GM18505 (cell line): ENCODE data around the gene OGDH.

Experiments used
- ATAC-seq: cut with Tn5 transposase; IDR thresholded peaks from one replicate; pipeline ENCODE4 v1.9.1; 2021; ENCODE audit not compliant: unreplicated experiment
- POLR2A ChIP-seq: IDR thresholded peaks from 4 replicates; pipeline ENCODE4 v1.6.1; 2011; ENCODE audit warnings: borderline replicate concordance; ENCODE audit not compliant: insufficient read depth, insufficient read length; ENCODE audit errors: extremely low read depth

OGDH gene

GRCh38 chr7:44665531-44666213 is 59.2 kb downstream of the OGDH start:
- TF ChIP-seq POLR2A: no peak
- ATAC-seq: no peak

GRCh38 chr7:44666566-44666965 is 60.1 kb downstream of the OGDH start:
- no peak for ATAC-seq

GRCh38 chr7:44667190-44667589 is 60.8 kb downstream of the OGDH start:
- no peak for TF ChIP-seq POLR2A
- ATAC-seq: no peak

More at GRCh38 chr7:44666566-44666965, 60.1 kb downstream of the OGDH start:
- no peak for TF ChIP-seq POLR2A

GRCh38 chr7:44671069-44671468 is 64.6 kb downstream of the OGDH start:
- ATAC-seq: no peak
- no peak for TF ChIP-seq POLR2A

- no peak for ATAC-seq
- no peak for TF ChIP-seq POLR2A
Observed at GRCh38 chr7:44673324-44673723, 66.9 kb downstream of the OGDH start.

GRCh38 chr7:44673771-44674170 is 67.3 kb downstream of the OGDH start:
- no peak for TF ChIP-seq POLR2A
- no peak for ATAC-seq

- no peak for TF ChIP-seq POLR2A
Observed at GRCh38 chr7:44674381-44674780, 68.0 kb downstream of the OGDH start.

GRCh38 chr7:44676776-44677175 is 70.3 kb downstream of the OGDH start:
- no peak for TF ChIP-seq POLR2A
- no peak for ATAC-seq

More at GRCh38 chr7:44674381-44674780, 68.0 kb downstream of the OGDH start:
- no peak for ATAC-seq

GRCh38 chr7:44678101-44678470 is 71.7 kb downstream of the OGDH start:
- TF ChIP-seq POLR2A: no peak
- no peak for ATAC-seq

- no peak for ATAC-seq
- TF ChIP-seq POLR2A: no peak
Observed at GRCh38 chr7:44678471-44679179, 72.2 kb downstream of the OGDH start.

- no peak for ATAC-seq
- TF ChIP-seq POLR2A: no peak
Observed at GRCh38 chr7:44681645-44682044, 75.2 kb downstream of the OGDH start.

GRCh38 chr7:44685723-44686122 is 79.3 kb downstream of the OGDH start:
- no peak for ATAC-seq
- TF ChIP-seq POLR2A: no peak

GRCh38 chr7:44689427-44689826 is 83.0 kb downstream of the OGDH start:
- ATAC-seq: no peak
- no peak for TF ChIP-seq POLR2A

GRCh38 chr7:44693641-44694313 is 87.3 kb downstream of the OGDH start:
- TF ChIP-seq POLR2A: no peak
- no peak for ATAC-seq
